ENCODE data around the gene SH2D5. TPM values are rescaled to one million over a fixed set of nuclear protein-coding genes. Genes with fewer than 3 reads are reported as not detected.

SH2D5 gene
- total RNA-seq, 1 experiment from 2014 or later, result 8.7 TPM

DNA sequence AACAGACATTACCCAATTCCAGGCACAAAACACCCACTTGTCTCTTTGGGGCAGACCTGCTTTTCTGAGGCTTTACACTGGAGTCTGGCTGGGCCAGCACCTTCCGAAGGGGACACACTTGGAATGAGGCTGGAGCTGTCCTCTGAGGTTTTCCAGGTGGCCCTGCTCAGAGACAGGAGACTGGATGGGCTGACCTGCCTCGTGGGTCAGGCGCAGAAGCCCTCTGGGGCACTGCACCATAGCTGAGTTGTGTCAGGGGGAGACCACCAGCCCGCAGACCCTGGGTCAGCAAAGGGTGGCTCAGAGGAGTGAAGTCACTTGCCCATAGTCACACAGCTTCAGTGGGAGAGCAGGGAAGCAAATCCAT lies 1.8 kb downstream of the SH2D5 start:
- no peak for DNase-seq
- no peak overlapping the region for H3K4ac ChIP-seq (ENCODE audit: low read depth, low read length)
- H4K91ac ChIP-seq (ENCODE audit: insufficient read length, low read depth, low read length), result no peak overlapping the region
- Mint-ChIP-seq H3K4me3 (peak overlapping the region; percentile 65 to 84), H3K27me3 (ENCODE audit: low read depth) (peaks cover 68% of the 10 kb centered on the region), H3K4me1 (peaks cover 25 to 40% of the 10 kb centered on the region in 2 experiments), H3K27ac (no peak overlapping the region), H3K9me3 (no peaks in the 10 kb centered on the region; a peak in 1 of 5 replicates), H3K36me3 (ENCODE audit: insufficient read depth in 1 of 3, low read depth in 3 of 3) (no peaks in the 10 kb centered on the region)
- no peak overlapping the region for H2AFZ ChIP-seq (ENCODE audit: low read length)
- no peak overlapping the region for H2BK12ac ChIP-seq (ENCODE audit: insufficient read length, low read depth, low read length)
- no peak overlapping the region for H3T11ph ChIP-seq (ENCODE audit: low read length)
- no peak overlapping the region for H3K56ac ChIP-seq (ENCODE audit: insufficient read length, low read depth, low read length)
- H3K79me2 ChIP-seq (ENCODE audit: insufficient read depth, low read length), result no peaks in the 10 kb centered on the region
- no peaks in the 10 kb centered on the region for H3K79me1 ChIP-seq (ENCODE audit: insufficient read depth, low read depth, low read length, poor library complexity, severe bottlenecking)
- peaks cover 8% of the 10 kb centered on the region; the same call in 1 of the 2 replicates for H3K27me3 ChIP-seq (ENCODE audit: insufficient read depth, low read length)
- no peak overlapping the region for H4K5ac ChIP-seq (ENCODE audit: insufficient read length, low read depth, low read length)
- no peak overlapping the region for H2BK20ac ChIP-seq (ENCODE audit: low read depth, low read length, poor library complexity, severe bottlenecking)
- H2BK15ac ChIP-seq (ENCODE audit: low read depth, low read length), result no peak overlapping the region
- no peak overlapping the region for H2BK5ac ChIP-seq (ENCODE audit: insufficient read length, low read length)
- H2AK5ac ChIP-seq (ENCODE audit: insufficient read length, low read length), result no peak overlapping the region
- H3K9me3 ChIP-seq (ENCODE audit: control insufficient read depth, low read depth, low read length), result no peaks in the 10 kb centered on the region
- peaks cover 4% of the 10 kb centered on the region; the same call in 1 of the 2 replicates for H3K4me1 ChIP-seq (ENCODE audit: insufficient read depth, low read length)
- H3K23ac ChIP-seq (ENCODE audit: insufficient read length, low read depth, low read length), result no peak overlapping the region
- TF ChIP-seq, protein P1, sequence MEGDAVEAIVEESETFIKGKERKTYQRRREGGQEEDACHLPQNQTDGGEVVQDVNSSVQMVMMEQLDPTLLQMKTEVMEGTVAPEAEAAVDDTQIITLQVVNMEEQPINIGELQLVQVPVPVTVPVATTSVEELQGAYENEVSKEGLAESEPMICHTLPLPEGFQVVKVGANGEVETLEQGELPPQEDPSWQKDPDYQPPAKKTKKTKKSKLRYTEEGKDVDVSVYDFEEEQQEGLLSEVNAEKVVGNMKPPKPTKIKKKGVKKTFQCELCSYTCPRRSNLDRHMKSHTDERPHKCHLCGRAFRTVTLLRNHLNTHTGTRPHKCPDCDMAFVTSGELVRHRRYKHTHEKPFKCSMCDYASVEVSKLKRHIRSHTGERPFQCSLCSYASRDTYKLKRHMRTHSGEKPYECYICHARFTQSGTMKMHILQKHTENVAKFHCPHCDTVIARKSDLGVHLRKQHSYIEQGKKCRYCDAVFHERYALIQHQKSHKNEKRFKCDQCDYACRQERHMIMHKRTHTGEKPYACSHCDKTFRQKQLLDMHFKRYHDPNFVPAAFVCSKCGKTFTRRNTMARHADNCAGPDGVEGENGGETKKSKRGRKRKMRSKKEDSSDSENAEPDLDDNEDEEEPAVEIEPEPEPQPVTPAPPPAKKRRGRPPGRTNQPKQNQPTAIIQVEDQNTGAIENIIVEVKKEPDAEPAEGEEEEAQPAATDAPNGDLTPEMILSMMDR (conservative IDR thresholded peaks at IDR 0.05), result no peak
- H4K8ac ChIP-seq (replicated peaks; ENCODE audit: insufficient read length, low read depth, low read length), result no peak overlapping the region
- no CpG with 5 or more reads among the region's 4 CpGs for WGBS (ENCODE audit: extremely low coverage, insufficient read length, low lambda C conversion rate)
- no peak overlapping the region for H2BK120ac ChIP-seq (ENCODE audit: low read depth, low read length, poor library complexity, severe bottlenecking)
- no peak overlapping the region for H3K9ac ChIP-seq (ENCODE audit: extremely low read depth, insufficient read length, low read length)
- H3K27ac ChIP-seq (ENCODE audit: insufficient read length, low read depth, low read length), result no peak overlapping the region
- peaks cover 12% of the 10 kb centered on the region for H3K23me2 ChIP-seq (ENCODE audit: insufficient read length, low read depth, low read length, poor library complexity, severe bottlenecking)
- H3K4me2 ChIP-seq (ENCODE audit: insufficient read depth, insufficient read length, low read length), result peak overlapping the region; percentile 59
- H4K20me1 ChIP-seq (ENCODE audit: control insufficient read depth, insufficient read depth, insufficient read length), result no peaks in the 10 kb centered on the region
- no peak overlapping the region for H3K14ac ChIP-seq (ENCODE audit: insufficient read depth, low read length)
- no peak overlapping the region for H3K18ac ChIP-seq (ENCODE audit: insufficient read length, low read depth, low read length)

Data from H9 (cell line).